Gastroesophageal sphincter (tissue), 3 donors: ENCODE results near the gene TRIO.

ENCODE experiments used
- POLR2A ChIP-seq, 2 donors: fragments of 450-650 bp; IDR thresholded peaks; one replicate each; pipeline ENCODE4 v1.6.1; 2017; ENCODE audit warnings: antibody characterized with exemption in 2 of 2, mild to moderate bottlenecking in 2 of 2, moderate library complexity in 1 of 2
- POLR2AphosphoS5 ChIP-seq: sonication (generic); formaldehyde crosslinking; IDR thresholded peaks from one replicate; pipeline ENCODE4 v1.6.1; 2017; ENCODE audit warnings: antibody characterized with exemption
- TF ChIP-seq, protein P1 (sequence below), 4 experiments: fragments of 200-600 bp in 2 of 4; fragments of 450-650 bp in 2 of 4; sonication (generic) in 1 of 4; IDR thresholded peaks; one replicate each; pipeline ENCODE4 v1.5.1; 2017 to 2019; ENCODE audit warnings: antibody characterized with exemption in 4 of 4, mild to moderate bottlenecking in 2 of 4, moderate library complexity in 2 of 4

DNA sequence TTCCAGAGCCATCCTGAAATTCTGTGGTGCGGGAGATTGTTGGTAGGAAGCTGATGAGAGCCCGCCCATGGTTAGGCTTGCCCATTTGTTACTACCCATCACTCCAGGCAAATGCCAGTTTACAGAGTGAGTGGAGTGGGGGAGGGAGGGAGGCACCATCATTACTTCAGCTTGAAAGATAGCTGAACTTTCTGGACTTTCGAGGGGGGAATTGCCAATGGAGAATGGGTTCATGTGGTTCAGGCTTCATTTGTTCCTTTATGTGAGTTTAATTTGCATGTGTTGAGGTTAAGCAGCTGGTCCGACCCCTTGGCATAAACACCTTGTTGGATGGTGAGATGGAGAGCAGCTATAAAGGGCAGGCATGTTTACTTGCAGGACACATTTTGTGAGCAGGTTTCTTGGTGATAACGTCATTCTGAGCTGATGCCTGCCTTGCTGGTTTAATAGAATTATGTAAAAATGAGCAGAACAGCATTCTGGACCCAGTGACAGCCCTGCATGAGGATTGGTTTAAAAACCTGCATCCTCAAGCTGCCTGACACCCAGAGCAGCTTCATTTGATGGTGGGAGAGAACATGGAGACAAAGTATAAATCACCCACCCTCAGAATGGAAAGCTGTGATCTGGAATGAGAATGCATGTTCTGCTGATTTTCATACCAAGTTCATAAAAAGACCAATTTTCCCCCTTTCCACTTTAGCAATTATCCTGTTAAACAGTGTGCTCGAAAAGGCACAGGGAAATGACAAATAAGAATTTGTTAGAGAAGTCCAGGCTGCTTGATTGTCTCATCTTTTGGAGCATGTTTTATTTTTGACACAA lies 106.3 kb downstream of the TRIO start:
- TF ChIP-seq, protein P1, sequence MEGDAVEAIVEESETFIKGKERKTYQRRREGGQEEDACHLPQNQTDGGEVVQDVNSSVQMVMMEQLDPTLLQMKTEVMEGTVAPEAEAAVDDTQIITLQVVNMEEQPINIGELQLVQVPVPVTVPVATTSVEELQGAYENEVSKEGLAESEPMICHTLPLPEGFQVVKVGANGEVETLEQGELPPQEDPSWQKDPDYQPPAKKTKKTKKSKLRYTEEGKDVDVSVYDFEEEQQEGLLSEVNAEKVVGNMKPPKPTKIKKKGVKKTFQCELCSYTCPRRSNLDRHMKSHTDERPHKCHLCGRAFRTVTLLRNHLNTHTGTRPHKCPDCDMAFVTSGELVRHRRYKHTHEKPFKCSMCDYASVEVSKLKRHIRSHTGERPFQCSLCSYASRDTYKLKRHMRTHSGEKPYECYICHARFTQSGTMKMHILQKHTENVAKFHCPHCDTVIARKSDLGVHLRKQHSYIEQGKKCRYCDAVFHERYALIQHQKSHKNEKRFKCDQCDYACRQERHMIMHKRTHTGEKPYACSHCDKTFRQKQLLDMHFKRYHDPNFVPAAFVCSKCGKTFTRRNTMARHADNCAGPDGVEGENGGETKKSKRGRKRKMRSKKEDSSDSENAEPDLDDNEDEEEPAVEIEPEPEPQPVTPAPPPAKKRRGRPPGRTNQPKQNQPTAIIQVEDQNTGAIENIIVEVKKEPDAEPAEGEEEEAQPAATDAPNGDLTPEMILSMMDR (IDR thresholded peaks at IDR 0.05), result no peak
- TF ChIP-seq POLR2AphosphoS5 (no peak), POLR2A (IDR thresholded peaks at IDR 0.05) (no peak)
